PC-9 (cell line): Measurements from ENCODE around the gene NADK2.

Experiments used
- EZH2 ChIP-seq: fragments of 200-600 bp; sonication (generic); IDR thresholded peaks from 2 replicates; pipeline ENCODE4 v1.8.0; 2017; ENCODE audit warnings: antibody characterized with exemption, low read depth
- TF ChIP-seq, protein P1 (sequence below): fragments of 200-600 bp; sonication (generic); conservative IDR thresholded peaks from 2 replicates; pipeline ENCODE4 v1.6.1; 2017; ENCODE audit warnings: mixed run types, antibody characterized with exemption, mild to moderate bottlenecking, moderate library complexity

DNA sequence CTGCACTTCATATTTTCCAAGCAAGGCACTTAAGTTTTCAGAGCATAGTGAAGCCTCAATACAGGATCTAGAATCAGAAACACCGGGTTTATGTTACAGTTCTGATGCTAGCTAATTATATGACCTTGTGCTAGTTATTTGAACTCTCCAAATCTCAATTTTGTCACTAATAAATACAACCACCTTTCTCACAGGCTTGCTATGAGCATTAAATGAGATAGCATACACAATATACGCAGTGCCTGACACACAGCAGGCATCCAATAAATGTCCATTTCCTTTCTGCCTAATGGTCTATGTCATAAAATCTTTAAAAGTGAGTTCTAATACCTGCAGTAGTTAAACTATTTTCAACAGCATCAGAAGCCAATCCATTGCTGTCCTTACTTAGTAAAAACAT is 32.9 kb downstream of the NADK2 start:
- TF ChIP-seq, protein P1, sequence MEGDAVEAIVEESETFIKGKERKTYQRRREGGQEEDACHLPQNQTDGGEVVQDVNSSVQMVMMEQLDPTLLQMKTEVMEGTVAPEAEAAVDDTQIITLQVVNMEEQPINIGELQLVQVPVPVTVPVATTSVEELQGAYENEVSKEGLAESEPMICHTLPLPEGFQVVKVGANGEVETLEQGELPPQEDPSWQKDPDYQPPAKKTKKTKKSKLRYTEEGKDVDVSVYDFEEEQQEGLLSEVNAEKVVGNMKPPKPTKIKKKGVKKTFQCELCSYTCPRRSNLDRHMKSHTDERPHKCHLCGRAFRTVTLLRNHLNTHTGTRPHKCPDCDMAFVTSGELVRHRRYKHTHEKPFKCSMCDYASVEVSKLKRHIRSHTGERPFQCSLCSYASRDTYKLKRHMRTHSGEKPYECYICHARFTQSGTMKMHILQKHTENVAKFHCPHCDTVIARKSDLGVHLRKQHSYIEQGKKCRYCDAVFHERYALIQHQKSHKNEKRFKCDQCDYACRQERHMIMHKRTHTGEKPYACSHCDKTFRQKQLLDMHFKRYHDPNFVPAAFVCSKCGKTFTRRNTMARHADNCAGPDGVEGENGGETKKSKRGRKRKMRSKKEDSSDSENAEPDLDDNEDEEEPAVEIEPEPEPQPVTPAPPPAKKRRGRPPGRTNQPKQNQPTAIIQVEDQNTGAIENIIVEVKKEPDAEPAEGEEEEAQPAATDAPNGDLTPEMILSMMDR, result no peak
- no peak for TF ChIP-seq EZH2
